CD4-positive, alpha-beta T cell treated with Interleukin-4 for 1 hour (primary cell): ENCODE results near the gene KIRREL3.
A peak's percentile ranks its signal among the peaks of the same experiment; 100 is the strongest.
"Not testable (repeated sequence)": the region's sequence is repeated elsewhere in the genome, so short reads cannot be mapped to it uniquely, and the experiment has no call there.

ENCODE experiments used
- DNase-seq, 2 donors: peaks; one replicate each; pipeline ENCODE4 v3.0.0-alpha.2; 2020 to 2022

Gene KIRREL3

DNA sequence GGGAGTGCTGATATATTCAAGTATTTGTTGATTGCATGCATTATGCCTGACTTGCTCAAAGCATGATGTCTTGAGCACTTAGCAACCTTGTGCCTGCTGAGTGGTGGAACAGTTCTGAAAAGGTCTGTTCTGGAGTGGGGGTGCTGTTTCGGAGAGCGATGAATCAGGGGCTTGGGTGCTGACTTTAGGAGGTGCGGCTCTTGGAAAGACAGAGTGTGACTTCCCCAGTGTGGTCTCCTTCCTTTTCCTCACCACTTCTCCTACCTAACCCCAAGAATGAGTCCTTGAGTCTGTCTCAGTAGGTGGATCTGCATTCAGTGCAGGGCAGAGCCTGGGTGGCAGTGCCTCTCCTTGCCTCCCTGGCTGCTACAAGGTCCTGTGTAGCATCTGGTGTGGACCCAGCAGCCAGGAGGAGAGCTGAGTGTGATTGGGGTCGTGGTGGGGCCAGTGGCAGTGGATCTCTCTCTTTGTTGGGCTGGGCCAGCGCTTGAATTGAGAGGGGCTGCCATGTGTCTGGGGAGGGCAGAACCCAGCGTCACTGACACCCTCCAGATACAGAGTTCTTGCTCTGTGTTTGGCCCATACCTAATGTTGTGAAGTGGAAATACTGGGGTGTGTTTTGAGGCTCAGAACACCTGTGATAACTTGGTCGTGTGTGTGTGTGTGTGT, 609.1 kb downstream of the KIRREL3 start:
- peak in 1 of 2 donors; percentile 8 for DNase-seq

DNA sequence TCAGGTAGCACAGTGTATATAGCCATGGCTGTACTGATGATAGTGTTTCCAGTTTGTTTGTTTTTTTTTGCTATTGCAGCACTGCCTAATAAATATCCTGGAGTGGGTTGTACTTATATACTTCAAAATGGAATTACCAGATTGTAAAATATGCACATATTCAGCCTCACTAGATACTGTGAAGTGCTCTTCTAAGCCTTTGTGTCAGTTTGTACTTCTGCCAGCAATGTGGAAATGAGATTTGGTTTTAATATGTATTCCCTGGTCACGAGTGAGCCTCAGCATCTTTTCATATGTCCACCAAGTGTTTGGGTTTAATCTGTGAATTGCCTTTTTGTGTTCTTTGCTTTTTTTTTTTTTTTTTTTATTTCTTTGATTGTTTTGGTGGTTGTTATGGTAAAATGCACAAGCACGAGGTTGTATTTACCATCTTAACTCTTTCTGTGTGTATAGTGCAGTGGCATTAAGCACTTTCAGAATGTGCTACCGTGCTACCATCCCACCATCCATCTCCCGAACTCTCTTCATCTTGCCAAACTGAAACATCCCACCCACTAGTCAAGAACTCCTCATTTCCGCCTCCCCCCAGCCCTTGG, 610.2 kb downstream of the KIRREL3 start:
- DNase-seq, result no peak

DNA sequence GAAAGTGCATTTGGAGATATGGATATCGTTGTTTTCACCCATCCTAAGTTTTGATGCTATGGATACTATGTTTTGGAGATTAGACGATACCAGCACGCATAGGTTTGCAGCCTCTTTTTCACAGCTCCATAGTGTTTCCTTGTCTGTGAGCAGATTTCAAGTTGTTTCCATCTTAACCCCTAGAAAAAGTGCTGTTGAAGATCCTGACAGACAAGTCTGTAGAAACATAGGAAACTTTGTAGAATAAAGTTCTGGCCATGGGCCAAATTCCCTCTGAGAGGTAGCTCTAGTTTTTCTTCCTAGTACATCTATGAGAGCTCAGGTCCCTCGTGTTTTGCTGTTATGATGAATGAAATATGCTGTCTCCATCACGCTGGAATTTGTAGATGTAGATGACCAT, 612.7 kb downstream of the KIRREL3 start:
- no peak for DNase-seq

DNA sequence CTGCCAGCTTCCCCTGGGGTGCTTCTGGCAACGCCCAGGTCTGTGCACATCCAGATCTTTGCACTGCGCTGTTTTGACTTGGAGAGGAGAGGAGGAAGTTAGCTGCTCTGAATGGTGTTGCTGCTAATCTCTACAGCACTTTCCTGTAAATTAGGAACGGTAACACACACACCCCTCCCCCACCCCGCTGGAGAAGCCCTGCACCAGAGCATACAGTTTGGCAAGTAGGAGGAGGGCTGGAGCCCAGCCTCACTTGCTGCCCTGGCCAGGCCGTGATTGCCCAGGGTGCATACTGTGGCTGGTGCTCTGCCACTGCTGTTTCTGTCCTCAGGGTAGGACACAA, 613.9 kb downstream of the KIRREL3 start:
- DNase-seq, result peak; percentile 4 to 23

DNA sequence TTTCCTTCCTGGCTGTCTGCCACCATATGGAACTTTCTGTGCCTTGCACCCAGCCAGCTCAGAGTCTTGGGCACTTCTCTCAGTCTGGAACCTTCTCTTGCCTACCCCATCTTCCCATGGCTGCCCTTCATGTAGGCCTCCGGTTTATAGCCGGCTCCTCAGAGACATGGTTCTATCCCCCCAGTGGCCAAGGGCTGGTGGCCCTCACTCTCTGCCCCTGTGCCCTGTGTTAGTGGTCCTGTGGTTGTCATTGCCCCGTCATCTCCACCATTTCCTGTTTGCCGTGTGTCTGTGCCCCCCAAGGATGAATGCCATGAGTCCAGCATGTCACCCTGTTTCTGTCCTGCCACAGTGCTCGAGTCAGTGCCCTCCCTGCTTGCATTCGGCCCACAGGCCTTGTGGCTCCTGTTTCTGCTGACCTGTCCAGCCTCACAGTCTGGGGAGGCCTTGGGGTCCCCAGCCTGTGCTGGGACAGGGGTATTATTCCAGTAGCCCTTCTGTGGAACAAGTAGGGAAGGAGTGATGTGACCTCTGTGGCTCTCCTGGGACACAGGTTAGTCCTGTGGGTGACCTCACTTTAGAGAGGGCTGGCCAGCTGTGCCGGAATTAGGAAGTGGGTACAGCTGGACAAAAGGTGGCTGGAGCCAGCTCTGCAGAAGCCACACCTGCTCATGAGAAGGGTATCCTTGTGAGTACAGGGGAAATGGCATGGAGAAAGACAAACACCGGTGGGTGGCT, 614.4 kb downstream of the KIRREL3 start:
- DNase-seq, result peak in 1 of 2 donors; percentile 9

DNA sequence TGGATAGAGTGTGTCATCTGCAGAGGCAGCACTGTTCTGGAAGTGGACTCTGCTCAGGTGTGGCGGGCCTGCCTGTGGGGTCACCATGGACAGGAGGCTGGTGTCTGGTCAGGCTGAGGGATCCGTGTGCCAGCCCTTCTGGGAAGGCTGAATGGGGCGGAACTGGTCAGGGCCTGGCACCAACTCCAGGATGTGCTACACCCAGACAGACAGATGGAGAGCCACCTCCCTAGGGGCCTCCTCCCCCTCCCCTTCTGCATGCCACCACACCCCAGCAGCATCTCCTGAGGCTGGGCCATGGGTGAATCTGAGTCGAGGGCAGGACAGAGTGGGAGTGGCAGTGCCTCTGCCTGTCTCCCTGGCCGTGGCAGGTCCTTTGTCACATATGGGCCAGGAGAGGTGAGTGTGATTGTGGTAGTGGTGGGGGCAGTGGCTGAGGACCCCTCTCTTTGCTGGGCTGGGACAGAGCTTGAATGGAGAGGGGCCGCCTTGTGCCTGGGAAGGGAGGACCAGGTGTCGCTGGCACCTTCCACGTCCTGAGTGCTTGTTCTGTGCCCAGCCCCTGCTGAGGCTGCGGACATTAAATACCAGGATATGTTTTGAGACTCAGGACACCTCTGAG, 616.0 kb downstream of the KIRREL3 start:
- DNase-seq, result peak in 1 of 2 donors; percentile 5

DNA sequence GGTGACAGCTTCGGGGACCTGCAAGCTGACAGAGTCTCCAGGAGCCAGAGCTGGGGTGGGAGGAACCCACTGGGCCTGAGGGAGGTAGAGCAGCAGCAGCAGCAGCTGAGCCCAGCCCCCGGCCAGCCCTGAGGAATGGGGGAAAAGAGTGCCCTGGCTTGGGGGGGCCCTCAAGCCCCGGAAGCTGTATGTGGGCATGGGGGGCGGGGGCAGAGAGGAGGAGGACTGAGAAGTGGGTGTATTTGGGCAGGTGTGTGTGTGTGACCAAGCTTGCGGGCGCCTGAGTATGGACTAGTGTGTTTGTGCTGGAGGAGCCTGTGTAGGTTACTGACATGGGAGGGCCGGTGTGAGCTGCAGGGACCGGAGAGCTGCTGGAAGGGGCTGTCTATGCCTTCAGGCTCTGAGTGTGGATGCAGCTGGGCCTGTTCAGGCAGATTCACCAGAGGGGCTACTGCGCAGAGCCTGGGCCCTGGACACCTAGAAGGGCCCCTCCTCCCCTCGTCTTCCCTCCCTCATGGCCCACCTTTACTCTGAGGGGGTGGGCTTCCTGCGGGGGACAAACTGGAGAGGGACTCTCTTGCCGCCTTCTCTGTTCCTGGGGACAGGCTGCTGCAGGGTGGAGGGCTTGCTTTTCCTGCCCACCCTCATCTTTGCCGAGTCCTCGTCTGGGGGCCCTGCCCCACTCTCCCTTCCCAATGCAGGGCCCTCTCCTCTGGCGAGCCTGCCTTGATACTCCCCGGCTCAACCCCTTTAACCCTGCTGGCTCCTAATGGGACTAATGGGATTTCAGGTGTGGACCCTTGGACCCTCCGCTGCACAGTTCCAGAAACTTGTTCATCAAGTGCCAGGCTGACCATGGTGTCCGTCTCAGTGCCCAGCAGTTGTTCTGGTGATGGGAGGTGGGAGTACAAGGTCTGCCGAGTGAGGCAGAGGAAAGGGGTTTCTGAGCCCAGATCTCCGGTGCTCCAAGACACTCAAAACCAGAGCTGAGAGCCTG, 616.9 kb downstream of the KIRREL3 start:
- peak in 1 of 2 donors; percentile 9 for DNase-seq

DNA sequence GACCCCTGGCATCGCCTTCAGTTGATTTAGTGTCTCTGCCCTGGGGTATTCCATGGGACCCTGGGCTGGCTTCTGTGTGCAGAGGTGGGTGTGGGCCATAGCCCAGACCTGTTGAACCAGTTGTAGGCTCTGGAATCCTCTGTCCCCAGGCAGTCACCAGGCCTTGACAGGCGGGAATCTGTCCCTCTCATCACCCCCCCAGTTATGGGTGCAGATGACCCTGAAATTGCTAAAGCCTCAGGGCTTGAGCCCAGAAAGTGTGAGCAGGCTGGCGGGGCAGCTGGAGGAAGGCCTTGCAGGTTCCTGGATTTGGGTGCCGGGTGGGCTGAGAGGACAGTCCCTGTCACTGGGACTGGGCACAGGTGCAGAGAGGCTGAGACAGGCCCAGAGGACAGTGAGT, 617.9 kb downstream of the KIRREL3 start:
- DNase-seq, result peak in 1 of 2 donors; percentile 4

DNA sequence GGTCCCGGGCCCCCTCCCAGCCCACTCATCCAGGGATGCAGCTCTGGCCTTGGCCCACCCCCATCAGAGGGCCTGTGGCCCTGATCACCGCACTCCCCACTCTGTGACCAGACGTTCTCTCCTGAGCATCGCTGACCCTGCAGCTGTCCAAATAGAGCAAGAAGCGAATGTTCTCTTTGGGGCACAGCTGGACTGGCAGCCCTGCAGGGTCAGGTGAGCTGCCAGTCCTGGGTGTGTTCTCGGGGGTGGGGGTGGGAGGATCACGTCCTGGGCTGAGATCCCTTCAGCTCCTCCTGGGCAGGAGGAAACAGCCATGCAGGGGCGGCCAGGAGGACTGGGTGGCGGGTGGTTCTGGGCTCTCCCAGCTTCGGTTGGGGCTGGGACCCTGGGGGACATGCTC, 618.6 kb downstream of the KIRREL3 start:
- not testable (repeated sequence) for DNase-seq

DNA sequence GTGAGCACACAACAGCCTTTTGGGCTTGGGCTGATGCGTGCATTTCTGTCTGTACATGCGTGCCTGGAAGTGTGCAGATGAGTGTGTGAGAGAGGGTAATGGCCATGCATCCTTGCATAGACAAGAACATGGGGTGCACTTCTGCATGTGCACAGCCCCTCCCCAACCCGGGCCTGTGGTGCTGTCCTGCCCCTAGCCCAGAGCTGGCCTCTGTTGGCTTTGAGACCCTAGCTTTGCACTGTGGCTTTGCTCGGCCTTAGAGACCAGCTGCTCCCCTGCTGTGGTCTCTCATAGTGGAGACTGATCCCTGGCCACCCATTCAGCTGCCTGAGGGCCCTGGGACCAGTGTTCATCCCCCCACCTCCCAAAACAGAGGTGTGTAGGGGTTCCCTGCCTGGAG, 619.7 kb downstream of the KIRREL3 start:
- peak in 1 of 2 donors; percentile 3 for DNase-seq

DNA sequence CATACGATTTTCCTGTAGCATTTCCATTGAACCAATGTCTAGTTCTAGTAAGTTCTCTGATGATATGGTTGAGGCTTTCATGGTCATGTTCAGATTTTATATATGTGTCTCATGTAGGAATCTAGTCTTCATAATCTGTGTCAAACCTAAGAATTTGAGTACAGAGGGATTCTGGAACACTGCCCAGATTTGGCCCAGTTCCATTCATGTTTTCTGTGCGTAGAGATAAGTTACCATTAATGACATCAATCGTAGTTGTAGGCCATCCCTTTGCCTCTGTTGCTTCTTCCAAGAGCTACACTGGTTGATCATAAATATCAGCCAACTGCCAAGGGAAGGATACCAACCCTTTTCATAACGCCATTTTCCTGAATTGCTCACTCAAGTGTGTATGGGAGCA, 621.8 kb downstream of the KIRREL3 start:
- DNase-seq, result no peak

DNA sequence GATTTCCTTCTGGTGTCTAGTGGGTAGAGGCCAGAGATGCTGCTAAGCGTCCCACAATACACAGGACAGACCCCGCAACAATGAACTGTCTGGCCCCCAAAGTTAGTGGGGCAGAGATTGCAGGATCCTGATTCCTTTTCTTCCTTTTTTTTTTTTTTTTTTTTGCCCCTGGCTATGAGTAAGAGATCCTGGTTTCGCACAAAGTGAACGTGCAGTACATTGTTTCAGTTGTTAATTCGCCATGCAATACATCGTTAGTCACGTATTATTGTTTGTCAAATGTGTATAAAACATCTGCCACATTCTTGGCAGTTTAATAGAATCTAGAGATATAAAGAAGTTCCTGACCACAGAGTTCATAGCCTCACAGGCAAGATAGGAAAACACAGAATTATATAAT, 624.8 kb downstream of the KIRREL3 start:
- DNase-seq, result no peak

DNA sequence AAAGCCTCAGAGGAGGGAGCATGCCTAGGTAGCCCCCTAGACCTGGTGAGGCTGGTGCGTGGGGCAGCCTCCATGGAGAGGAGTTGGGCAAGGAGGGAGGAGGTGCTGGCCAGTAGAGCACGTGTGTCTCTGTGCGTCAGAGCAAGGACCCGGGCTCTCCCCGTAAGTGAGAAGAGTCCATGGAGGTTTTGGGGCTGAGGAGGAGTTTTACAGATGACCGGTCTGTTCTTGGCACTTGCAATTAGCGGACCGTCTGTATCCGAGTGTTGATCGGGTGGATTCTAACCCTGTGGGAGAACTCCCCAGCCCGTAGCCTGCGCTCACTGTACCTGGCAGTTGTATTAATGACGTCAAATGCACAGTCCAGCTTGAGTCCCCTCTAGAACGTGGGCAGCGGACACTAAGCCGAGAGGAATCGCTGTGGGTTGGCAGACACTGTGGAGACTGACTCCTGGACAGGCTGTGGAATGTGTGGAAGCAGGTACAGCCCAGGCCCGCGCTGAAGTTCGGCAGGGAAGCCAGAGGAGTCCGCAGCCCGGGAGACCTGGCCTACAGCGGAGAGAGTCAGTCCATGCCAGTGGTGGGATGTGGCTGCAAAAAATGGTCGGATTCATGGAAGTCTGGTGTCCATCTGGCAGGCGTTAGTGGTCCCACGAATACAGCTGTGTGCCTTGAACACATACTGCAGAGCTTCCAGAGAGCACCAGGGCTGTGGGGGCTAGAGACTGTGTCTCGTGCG, 625.8 kb downstream of the KIRREL3 start:
- DNase-seq, result not testable (repeated sequence)

DNA sequence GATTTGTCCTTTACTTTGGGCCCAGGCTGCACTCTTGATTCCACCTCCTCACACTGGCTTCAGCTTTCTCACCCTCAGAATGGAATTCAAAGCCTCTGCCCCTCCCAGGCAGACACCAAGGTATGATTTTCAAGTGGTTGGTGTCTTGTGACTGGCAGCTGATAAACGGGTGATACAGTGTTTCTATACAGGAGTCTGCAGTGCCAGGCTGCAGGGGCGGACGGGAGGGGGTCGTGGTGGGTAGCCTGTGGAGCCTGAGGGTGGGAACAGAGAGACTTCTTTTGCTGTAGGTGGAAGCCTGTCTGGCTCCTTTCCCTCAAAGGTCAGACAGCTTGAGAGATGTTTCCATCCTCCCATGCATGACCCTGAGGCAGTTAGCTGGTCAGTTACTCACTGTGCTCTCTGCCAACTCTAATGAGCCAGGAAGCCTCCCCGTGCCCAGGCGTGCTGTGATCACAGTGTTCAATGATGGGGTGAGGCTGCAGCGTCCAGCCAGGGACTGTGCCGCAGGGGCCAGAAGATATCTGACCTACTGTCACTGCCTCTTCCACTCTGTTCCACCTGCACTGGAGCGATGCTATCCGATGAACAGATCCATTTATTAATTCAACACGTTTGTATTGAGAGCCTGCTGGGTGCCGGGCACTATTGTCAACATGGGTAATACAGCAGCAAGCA, 627.0 kb downstream of the KIRREL3 start:
- DNase-seq, result not testable (repeated sequence)
